SK-N-MC (cell line): ENCODE measurements around the gene NDUFAF8.
A peak's percentile ranks its signal among the peaks of the same experiment; 100 is the strongest.

Experiments used
- DNase-seq: peaks from one replicate; pipeline ENCODE4 v3.0.0-alpha.2; 2011; ENCODE audit warnings: low read depth, low spot score
- H3K27ac ChIP-seq: fragments of 200-600 bp; sonication (generic); 2 replicates; pipeline ENCODE4 v1.5.1; 2016; ENCODE audit warnings: mixed run types
- H3K36me3 ChIP-seq: fragments of 200-600 bp; sonication (generic); 2 replicates; pipeline ENCODE4 v1.6.1; 2017; ENCODE audit warnings: antibody characterized with exemption, low read length, mixed read lengths; ENCODE audit not compliant: insufficient read depth
- H3K4me3 ChIP-seq: fragments of 200-600 bp; sonication (generic); 2 replicates; pipeline ENCODE4 v1.5.1; 2016
- H3K9ac ChIP-seq: fragments of 200-600 bp; sonication (generic); 2 replicates; pipeline ENCODE4 v1.8.0; 2017; ENCODE audit warnings: mixed run types, mixed read lengths; ENCODE audit not compliant: insufficient read length
- H3K9me3 ChIP-seq: fragments of 200-600 bp; sonication (generic); 2 replicates; pipeline ENCODE4 v1.6.1; 2017; ENCODE audit warnings: low read depth, mild to moderate bottlenecking, antibody characterized with exemption, low read length, moderate library complexity, mixed read lengths
- EZH2 ChIP-seq: fragments of 200-600 bp; sonication (generic); IDR thresholded peaks from one replicate; pipeline ENCODE4 v1.6.1; 2017; ENCODE audit warnings: antibody characterized with exemption
- FOXP2 ChIP-seq: optimal IDR thresholded peaks from 2 replicates; pipeline ENCODE3; 2011; ENCODE audit warnings: mild to moderate bottlenecking, moderate library complexity; ENCODE audit not compliant: insufficient read depth; ENCODE audit errors: extremely low read length, control extremely low read depth
- POLR2AphosphoS5 ChIP-seq: IDR thresholded peaks from 2 replicates; pipeline ENCODE4 v1.6.1; 2012; ENCODE audit warnings: mild to moderate bottlenecking, low read depth, low read length, borderline replicate concordance

NDUFAF8 gene

GRCh38 chr17:81245024-81245664, 6.0 kb downstream of the NDUFAF8 start:
- TF ChIP-seq EZH2 = no peak
- no peak for TF ChIP-seq FOXP2
- TF ChIP-seq POLR2AphosphoS5 = no peak
- no peak for DNase-seq
- Histone ChIP-seq H3K9ac (no peak overlapping the region), H3K9me3 (no peaks in the 10 kb centered on the region), H3K4me3 (no peak overlapping the region), H3K27ac (peak overlapping the region; percentile 5), H3K36me3 (peaks cover 4% of the 10 kb centered on the region)

GRCh38 chr17:81245665-81246342, 6.7 kb downstream of the NDUFAF8 start:
- Histone ChIP-seq H3K36me3 (peaks cover 4% of the 10 kb centered on the region), H3K9me3 (no peaks in the 10 kb centered on the region), H3K27ac (no peak overlapping the region), H3K9ac (no peak overlapping the region), H3K4me3 (no peak overlapping the region)
- no peak for DNase-seq
- no peak for TF ChIP-seq FOXP2
- TF ChIP-seq EZH2 = no peak
- TF ChIP-seq POLR2AphosphoS5 = no peak

- Histone ChIP-seq H3K36me3 (peaks cover 2% of the 10 kb centered on the region), H3K4me3 (no peak overlapping the region), H3K27ac (no peak overlapping the region), H3K9ac (no peak overlapping the region), H3K9me3 (no peaks in the 10 kb centered on the region)
- DNase-seq = no peak
- TF ChIP-seq POLR2AphosphoS5 = no peak
- no peak for TF ChIP-seq EZH2
- no peak for TF ChIP-seq FOXP2
Measured at GRCh38 chr17:81246343-81246670, 7.2 kb downstream of the NDUFAF8 start.

GRCh38 chr17:81246679-81247338, 7.7 kb downstream of the NDUFAF8 start:
- Histone ChIP-seq H3K36me3 (no peaks in the 10 kb centered on the region; the same call in 1 of the 2 replicates), H3K4me3 (no peak overlapping the region), H3K27ac (no peak overlapping the region), H3K9ac (no peak overlapping the region), H3K9me3 (no peaks in the 10 kb centered on the region)
- TF ChIP-seq FOXP2 = no peak
- TF ChIP-seq POLR2AphosphoS5 = 0 out of 2 replicates have a peak, but pooled peaks have one; percentile 15
- DNase-seq = no peak

GRCh38 chr17:81247339-81247990, 8.3 kb downstream of the NDUFAF8 start:
- no peaks in the 10 kb centered on the region for H3K9me3 ChIP-seq
- no peak overlapping the region for H3K4me3 ChIP-seq
- H3K9ac ChIP-seq = no peak overlapping the region
- no peak for TF ChIP-seq EZH2
- TF ChIP-seq FOXP2 = no peak
- DNase-seq = no peak
- no peak overlapping the region for H3K27ac ChIP-seq
- H3K36me3 ChIP-seq = no peaks in the 10 kb centered on the region

- no peak for DNase-seq
- no peak overlapping the region for H3K9ac ChIP-seq
- no peak overlapping the region for H3K27ac ChIP-seq
- TF ChIP-seq FOXP2 = no peak
- no peak for TF ChIP-seq POLR2AphosphoS5
- TF ChIP-seq EZH2 = no peak
- H3K36me3 ChIP-seq = no peaks in the 10 kb centered on the region
- H3K4me3 ChIP-seq = no peak overlapping the region
- no peaks in the 10 kb centered on the region for H3K9me3 ChIP-seq
Measured at GRCh38 chr17:81248649-81249048, 9.5 kb downstream of the NDUFAF8 start.

- no peak for TF ChIP-seq POLR2AphosphoS5
- no peak for TF ChIP-seq FOXP2
- no peak for TF ChIP-seq EZH2
- Histone ChIP-seq H3K4me3 (no peak overlapping the region), H3K9me3 (no peaks in the 10 kb centered on the region), H3K9ac (no peak overlapping the region), H3K27ac (no peak overlapping the region), H3K36me3 (no peaks in the 10 kb centered on the region)
- no peak for DNase-seq
Measured at GRCh38 chr17:81249223-81250040, 10.3 kb downstream of the NDUFAF8 start.
